GM21576 (cell line): ENCODE data around the gene STAG3.
A peak's percentile ranks its signal among the peaks of the same experiment; 100 is the strongest.
"Not testable (repeated sequence)": the region's sequence is repeated elsewhere in the genome, so short reads cannot be mapped to it uniquely, and the experiment has no call there.

Experiments used
- ATAC-seq: cut with Tn5 transposase; IDR thresholded peaks from one replicate; pipeline ENCODE4 v1.9.1; 2021; ENCODE audit warnings: mild to moderate bottlenecking, moderate library complexity; ENCODE audit not compliant: unreplicated experiment

Gene STAG3, protein sequence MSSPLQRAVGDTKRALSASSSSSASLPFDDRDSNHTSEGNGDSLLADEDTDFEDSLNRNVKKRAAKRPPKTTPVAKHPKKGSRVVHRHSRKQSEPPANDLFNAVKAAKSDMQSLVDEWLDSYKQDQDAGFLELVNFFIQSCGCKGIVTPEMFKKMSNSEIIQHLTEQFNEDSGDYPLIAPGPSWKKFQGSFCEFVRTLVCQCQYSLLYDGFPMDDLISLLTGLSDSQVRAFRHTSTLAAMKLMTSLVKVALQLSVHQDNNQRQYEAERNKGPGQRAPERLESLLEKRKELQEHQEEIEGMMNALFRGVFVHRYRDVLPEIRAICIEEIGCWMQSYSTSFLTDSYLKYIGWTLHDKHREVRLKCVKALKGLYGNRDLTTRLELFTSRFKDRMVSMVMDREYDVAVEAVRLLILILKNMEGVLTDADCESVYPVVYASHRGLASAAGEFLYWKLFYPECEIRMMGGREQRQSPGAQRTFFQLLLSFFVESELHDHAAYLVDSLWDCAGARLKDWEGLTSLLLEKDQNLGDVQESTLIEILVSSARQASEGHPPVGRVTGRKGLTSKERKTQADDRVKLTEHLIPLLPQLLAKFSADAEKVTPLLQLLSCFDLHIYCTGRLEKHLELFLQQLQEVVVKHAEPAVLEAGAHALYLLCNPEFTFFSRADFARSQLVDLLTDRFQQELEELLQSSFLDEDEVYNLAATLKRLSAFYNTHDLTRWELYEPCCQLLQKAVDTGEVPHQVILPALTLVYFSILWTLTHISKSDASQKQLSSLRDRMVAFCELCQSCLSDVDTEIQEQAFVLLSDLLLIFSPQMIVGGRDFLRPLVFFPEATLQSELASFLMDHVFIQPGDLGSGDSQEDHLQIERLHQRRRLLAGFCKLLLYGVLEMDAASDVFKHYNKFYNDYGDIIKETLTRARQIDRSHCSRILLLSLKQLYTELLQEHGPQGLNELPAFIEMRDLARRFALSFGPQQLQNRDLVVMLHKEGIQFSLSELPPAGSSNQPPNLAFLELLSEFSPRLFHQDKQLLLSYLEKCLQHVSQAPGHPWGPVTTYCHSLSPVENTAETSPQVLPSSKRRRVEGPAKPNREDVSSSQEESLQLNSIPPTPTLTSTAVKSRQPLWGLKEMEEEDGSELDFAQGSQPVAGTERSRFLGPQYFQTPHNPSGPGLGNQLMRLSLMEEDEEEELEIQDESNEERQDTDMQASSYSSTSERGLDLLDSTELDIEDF

DNA sequence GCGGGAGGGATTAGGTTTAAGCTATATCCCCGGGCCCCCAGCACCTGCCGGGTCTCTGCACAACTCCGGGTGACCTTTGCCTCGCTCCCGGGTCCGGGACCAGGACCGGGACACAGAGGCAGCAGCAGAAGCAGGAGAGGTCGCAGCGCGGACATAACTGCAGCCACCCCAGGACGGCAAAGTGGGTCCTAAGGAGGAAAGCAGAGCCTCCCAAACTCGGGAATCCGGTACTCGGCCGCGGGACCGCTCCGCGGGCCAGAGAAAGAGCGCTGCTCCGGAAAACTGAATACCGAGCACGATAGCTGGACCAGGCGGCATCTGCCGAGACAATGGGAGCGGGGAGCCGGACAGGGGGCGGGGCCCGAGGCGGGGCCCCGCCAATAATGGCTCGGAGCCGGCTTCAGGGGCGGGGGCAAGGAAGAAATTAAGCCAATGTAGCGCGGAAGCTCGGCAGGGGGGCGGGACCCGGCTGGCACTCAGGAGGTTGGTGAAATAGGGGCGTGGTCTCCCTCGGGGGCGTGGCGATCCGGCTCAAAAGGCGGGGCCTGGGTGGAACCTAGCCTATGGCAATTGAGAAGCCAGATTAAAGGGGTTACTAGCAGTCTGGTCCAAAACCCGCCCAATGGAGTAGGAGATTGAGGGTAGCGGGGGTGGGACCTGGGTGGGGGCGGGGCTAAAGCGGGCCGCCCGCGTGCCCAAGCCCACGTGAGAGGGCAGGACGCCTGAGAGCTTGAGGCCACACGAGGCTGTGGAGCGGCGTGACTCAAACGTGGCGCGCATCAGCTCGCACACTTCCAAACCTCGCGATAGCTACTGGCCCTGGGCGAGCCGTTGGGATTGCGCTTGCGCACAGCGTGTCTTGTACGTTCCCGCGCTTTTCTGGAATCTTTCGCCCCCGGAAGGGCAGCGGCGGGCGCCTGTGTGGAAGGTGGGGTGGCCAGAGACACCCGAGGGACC is at the start of gene STAG3, which contains the start of gene GPC2:
Gene STAG3 (plus strand): TSS at position 874 of the 957 bp plus-strand sequence. CDS start 2,639 bp downstream, outside the sequence.
Gene GPC2 (minus strand): TSS at position 337 of the 957 bp plus-strand sequence. CDS start 182 bp downstream, at position 155.
- peak; percentile 84 for ATAC-seq

DNA sequence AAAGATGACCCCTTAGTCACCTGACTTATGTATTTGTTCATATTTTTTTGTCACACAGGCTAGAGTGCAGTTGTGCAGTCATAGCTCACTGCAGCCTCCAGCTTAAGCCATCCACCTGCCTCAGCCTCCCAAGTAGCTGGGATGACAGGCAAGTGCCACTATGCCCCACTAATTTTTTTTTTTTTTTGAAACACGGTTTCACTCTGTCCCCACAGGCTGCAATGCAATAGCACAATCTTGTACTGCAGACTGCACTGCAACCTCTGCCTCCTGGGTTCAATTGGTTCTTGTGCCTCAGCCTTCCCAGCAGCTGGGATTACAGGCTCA is 49.1 kb upstream of the STAG3 start:
- no peak for ATAC-seq

DNA sequence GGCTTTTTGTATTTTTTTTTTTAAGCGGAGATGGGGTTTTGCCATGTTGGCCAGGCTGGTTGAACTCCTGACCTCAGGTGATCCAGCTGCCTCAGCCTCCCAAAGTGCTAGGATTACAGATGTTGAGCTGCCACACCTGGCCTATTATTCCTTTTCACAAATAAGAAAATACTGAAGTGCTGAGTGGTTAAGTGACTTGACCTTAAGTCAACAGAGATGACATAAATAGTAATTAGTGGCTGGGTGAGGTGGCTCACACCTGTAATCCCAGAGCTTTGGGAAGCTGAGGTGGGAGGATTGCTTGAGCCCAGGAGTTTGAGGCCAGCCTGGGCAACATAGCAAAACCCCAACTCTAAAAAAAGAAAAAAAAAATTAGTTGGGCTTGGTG is 47.5 kb upstream of the STAG3 start:
- ATAC-seq: not testable (repeated sequence)

DNA sequence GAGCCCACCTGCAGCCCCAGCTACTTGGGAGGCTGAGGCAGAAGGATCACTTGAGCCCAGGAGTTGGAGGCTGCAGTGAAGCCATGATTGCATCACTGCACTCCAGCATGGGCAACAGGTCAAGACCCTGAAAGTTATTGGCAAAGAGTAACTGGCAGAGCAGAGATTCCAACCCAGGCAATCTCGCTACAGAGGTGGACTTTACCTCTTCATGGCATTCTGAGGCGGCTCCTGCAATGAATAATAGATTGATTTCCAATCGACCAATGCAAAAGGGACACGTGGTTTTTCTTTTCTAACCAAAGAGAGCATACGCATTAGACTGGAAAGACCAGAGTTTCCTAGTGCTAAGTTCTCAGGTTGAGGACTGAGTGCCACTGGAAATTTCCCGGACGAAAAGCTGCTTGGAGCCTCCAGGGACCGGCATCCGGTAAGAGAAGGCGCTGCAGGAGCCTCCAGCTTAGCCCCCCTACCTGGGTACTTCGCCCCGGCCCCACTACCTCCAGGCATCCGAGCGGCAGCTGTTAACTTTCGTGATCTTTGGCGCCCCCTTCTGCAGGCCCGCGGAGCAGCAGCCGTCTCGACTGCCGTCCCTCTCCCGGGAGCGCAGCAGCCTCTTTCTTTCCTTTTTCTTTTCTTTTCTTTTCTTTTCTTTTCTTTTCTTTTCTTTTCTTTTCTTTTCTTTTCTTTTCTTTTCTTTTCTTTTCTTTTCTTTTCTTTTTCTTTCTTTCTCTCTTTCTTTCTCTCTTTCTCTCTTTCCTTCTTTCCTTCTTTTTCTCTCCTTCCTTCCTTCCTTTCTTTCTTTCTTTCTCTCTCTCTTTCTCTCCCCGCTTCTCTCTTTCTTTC is 46.9 kb upstream of the STAG3 start:
- no peak for ATAC-seq

DNA sequence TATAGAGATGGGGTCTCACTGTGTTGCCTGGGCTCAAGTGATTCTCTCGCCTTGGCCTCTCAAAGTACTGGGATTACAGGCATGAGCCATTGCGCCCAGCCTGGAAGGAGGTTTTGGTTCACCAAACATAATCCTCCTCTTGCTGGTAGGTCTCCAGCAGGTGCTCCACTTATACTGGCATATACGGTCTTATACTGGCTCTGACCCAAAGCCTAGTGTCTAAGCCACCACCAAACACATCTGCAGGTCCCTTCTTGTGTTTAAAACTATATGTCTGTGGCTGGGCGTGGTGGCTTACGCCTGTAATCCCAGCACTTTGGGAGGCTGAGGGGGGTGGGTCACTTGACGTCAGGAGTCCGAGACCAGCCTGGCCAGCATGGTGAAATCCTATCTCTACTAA is 45.6 kb upstream of the STAG3 start:
- no peak for ATAC-seq

DNA sequence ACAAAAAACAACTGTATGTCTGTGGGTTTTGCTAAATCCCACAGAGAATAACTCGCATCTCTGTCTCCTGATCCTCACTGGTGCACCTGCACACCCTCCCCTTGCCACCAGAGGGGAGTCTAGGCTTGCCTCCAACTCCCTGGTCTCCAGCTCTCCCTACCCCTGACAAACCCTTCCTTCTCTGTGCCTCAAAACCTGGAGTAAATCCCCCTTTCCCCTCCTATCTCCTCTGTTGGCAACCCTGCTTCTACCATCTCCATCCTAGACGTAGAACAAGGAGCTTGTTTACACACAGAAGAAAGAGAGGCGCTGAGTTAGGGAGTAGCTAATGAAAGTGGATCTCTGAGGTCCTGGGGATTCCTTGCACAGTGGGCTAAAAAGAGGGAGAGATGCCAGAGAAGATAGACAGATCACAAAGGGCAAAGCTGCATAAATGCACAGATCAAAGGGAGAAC is 45.0 kb upstream of the STAG3 start:
- ATAC-seq: no peak

DNA sequence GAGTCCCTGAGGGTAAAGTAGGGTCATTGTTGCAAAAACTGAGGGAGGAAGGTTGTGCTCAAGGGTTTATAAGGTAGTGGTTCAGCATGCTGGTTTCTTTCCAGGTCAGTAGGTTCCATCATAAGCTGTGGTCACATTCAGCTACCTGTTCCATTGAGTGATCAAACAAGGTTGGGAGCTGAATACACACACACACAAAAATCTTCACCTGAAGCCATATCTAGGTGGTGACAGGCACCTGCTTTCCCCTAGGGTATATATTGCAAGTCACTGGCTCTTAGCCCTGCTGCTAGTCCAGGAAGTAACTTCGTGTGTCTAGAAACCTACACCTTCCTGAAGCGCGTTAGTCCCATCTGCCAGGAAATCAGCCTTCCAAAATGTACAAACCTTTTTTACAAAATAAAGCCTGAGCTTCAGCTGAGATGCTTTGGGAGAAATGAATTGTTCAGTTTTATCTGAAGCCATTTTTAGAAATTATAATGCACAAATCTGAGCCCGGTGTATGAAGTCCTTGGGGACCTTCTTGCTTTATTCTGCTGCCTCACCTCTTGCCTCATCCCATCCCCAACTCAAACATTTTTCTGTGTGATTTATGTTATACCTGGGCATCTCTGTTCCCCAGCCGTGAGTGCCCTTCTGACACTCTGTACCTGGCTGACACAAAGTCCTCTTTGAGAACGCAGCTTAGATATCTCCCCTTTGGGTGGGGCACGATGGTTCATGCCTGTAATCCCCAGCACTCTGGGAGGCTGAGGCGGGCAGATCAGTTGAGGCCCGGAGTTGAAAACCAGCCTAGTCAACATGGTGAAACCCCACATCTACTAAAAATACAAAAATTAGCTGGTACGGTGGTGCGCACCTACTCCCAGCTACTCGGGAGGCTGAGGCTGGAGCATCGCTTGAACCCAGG is 39.6 kb upstream of the STAG3 start:
- no peak for ATAC-seq

DNA sequence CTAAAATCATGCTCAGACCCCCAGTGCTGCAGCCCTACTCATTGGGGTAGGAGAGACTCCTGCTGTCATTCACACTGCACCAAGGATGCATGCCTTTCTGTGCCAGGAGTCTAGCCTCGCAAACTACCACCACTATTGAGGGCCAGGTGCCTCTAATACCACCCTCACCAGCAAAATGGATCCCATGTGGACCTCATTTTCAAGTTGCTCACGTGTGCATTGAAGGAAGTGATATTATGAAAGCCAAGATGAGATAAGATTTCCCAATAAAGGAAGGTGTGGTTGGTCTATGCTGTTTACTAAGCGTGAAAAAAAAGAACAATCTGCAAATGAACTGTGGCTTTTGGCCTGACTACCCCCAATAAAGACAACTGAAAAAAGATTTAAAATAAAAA is 36.2 kb upstream of the STAG3 start:
- ATAC-seq: no peak

DNA sequence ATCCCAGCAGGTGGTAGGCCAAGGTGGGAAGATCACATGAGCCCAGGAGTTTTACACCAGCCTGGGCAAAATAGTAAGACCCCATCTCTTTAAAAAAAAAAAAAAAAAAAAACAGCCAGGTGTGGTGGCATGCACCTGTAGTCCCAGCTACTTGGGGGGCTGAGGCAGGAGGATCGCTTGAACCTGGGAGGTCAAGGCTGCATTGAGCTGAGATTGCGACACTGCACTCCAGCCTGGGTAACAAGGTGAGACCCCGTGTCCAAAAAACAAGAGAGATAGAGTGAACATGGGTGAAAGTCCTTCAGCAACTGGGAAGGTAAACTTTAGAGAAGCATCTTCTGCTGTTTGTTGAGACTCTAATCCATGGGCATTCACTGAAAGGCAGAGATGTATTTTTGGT is 35.3 kb upstream of the STAG3 start:
- ATAC-seq: no peak

DNA sequence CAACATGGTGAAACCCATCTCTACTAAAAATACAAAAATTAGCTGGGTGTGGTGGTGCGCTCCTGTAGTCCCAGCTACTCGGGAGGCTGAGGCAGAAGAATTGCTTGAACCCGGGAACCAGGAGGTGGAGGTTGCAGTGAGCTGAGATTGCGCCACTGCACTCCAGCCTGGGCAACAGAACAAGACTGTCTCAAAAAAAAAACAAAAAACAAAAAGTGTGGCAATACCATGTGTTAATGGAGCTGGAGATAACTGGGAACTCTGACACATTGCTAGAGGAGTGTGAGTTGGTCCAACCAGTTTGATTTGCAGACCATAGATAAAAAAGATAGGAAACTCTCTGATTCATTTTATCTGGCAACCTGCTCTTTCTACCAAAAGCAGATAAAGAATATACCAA is 31.4 kb upstream of the STAG3 start:
- not testable (repeated sequence) for ATAC-seq

DNA sequence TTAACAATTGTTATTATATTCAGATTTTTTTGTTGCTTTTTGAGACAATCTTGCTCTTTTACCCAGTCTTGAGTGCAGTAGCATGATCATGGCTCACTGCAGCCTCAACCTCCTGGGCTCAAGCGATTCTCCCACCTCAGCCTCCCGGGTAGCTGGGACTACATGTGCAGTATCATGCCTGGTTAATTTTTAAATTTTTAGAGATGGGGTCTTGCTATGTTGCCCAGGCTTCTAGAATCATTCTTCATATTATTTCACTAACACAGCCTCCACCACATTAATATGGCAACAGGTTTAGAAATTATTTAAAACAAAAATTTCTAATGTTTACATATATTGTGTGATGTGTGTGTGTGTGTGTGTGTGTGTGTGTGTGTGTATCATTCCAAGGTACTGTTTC is 30.4 kb upstream of the STAG3 start:
- no peak for ATAC-seq

DNA sequence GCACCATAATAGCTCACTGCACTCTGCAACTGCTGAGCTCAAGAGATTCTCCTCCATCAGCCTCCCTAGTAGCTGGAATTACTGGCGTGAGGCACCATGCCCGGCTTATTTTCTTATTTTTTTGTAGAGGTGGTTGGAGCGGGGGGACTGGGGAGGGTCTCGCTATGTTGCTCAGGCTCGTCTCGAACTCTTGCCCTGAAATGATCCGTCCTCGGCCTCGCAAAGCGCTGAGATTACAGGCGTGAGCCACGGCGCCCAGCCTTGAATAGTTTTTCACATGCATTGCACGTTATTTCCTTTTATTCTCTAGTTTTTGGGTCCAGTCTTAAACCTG is 29.5 kb upstream of the STAG3 start:
- ATAC-seq: no peak

DNA sequence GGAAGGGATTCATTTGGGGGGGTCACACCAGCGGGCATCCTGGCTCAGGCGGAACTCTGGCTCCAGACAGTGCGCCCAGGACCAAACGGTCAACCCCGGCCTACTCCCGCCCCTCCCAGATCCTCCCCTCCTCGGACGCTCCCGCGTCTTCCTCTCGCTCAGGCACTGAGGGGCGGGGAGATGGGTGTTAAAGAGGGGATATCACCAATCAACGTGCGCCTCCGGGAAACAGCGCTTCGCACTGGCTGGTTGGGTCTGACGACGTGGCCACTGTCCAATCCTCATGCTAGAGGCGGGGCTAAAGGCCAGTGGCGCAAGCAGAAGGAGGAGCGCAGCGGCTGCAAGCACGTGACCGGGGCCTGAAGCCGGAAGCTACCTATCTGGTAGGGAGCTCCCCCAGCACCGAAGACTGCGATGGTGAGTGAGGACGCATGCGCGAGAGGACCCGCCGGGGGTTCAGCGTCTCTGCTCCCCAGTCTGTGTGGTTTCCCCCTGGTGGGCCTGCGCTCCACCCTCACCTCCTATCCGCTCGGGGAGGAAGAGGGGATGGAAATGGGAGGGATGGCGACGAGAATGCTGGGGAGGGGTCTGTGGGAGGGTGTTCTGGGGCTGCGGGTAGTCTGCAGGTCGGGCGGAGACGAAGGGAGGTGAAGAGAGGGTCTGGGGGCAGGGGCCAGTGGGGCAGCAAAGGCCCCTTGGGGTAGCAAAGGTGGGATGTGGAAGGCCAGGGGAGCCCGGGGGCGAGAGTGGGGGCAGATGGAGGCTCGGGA is 29.0 kb upstream of the STAG3 start, which contains the start of gene LAMTOR4:
Gene LAMTOR4 (plus strand): TSS at position 360 of the 770 bp plus-strand sequence. CDS start 55 bp downstream, at position 415.
- peak; percentile 98 for ATAC-seq

DNA sequence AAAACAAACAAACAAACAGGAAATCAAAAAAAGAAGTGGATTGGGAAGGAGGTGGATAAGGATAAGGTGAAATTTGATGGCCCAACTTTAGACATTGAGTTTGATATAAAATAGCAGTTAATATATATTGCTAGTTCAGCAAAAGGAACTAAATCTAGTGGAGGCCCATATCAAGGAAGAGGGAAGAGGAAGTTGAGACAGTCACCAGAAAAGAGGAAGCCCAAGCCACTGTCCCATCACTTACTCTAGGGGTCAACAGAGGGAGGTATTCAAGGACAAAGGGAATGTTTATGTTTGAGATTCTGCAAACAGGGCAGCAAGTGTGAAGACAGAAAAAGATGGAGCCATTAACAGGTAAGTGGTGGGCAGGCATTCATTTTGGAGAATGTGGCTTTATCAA is 25.3 kb upstream of the STAG3 start:
- ATAC-seq: no peak

DNA sequence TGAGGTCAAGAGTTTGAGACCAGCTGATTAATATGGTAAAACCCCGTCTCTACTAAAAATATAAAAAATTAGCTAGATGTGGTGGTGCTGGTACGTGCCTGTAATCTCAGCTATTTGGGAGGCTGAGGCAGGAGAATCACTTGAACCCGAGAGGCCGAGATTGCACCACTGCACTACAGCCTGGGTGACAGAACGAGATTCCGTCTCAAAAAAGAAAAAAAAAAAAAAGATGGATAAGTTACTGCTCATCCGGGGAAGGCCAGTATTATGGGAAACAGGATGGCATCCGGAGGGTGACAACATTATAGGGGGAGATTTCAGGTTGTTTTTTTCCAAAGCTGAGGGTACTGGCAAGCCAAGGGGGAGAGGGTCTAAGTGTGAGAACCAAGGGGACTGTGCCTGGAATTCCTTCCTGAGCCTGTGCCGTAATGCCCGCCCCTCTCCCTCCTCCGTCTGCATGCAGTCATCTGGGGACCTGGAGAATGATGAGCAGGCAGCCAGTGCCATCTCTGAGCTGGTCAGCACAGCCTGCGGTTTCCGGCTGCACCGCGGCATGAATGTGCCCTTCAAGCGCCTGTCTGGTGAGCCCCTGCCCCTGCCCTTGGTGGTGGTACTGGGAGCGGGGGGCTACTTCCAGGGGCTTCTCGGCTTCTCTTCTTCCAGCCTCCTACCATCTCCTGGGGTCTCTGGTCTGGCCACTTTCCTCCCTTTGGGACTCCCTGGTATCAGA is 24.6 kb upstream of the STAG3 start:
- ATAC-seq: no peak

DNA sequence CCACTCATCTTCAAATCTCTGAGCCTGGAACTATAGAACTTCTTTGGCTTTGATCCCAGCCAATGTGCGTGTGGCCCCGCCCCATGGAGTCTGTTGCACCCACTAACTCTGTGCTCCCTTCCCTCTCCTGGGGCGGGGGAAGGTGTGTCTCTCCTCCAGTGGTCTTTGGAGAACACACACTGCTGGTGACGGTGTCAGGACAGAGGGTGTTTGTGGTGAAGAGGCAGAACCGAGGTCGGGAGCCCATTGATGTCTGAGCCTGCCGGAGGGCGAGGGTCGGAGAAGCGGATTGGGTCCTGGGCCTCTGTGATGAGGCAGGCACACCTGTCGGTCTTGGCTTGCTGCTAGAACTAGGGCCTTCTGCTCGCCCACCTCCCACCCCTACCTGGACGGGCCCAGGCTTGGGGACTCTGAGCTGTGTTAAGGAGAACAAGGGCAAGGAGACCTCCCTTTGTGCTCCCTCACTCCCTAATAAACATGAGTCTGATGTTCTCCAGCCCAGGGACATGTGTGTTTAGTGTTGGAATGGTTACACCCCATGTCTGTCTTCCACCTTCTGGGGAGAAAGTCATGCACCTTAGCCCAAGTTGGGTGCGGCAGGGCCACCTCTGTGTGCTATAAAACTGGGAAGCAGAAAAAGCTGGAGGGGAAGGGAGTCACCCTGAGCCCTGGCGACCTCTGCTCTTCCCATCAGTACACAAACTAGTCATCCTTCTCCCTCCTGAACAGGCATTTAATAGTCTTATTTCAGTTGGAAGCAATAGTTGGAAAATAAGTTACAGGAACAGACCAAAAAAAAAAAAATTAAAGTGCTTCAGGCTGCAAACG is 23.8 kb upstream of the STAG3 start:
- no peak for ATAC-seq
